Astrocyte (in vitro differentiated cells and primary cell): ENCODE measurements around the gene CAT.

Source experiments
- EZH2 ChIP-seq: IDR thresholded peaks from 2 replicates; pipeline ENCODE4 v1.6.1; 2012; ENCODE audit warnings: mild to moderate bottlenecking, low read length, inconsistent platforms; ENCODE audit not compliant: insufficient read depth
- TF ChIP-seq, protein P1 (sequence below): IDR thresholded peaks from 2 replicates; pipeline ENCODE4 v1.5.1; 2011; ENCODE audit warnings: low read depth, mild to moderate bottlenecking, inconsistent platforms, low read length, moderate library complexity; ENCODE audit not compliant: insufficient read depth

- TF ChIP-seq, protein P1, sequence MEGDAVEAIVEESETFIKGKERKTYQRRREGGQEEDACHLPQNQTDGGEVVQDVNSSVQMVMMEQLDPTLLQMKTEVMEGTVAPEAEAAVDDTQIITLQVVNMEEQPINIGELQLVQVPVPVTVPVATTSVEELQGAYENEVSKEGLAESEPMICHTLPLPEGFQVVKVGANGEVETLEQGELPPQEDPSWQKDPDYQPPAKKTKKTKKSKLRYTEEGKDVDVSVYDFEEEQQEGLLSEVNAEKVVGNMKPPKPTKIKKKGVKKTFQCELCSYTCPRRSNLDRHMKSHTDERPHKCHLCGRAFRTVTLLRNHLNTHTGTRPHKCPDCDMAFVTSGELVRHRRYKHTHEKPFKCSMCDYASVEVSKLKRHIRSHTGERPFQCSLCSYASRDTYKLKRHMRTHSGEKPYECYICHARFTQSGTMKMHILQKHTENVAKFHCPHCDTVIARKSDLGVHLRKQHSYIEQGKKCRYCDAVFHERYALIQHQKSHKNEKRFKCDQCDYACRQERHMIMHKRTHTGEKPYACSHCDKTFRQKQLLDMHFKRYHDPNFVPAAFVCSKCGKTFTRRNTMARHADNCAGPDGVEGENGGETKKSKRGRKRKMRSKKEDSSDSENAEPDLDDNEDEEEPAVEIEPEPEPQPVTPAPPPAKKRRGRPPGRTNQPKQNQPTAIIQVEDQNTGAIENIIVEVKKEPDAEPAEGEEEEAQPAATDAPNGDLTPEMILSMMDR, result no peak
- no peak for TF ChIP-seq EZH2
Observed at GRCh38 chr11:34501500-34501899, 62.8 kb downstream of the CAT start.
